GM12874 (cell line): ENCODE data around the gene KLF1.

Experiments used
- TF ChIP-seq, protein P1 (sequence below): IDR thresholded peaks from 2 replicates; pipeline ENCODE4 v1.5.1; 2011; ENCODE audit warnings: low read depth, mild to moderate bottlenecking, control low read depth, low read length, moderate library complexity; ENCODE audit not compliant: insufficient read depth

Gene KLF1

DNA sequence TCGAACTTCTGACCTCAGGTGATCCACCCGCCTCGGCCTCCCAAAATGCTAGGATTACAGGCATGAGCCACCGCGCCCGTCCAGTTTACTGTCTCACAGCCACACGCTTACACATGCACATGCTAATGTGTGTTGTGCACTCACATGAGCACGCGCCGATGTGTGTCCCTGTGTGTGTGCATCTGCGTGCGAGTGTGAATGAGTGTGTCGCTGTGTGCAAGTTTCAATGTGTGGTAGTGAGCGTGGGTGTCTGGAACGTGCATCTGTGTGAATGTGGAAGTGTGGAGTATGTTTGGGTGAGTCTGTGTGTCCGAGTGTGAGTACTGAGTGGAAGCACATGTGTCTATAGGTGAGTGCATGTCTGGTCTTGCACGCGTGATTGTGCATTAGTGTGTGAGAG lies 44.5 kb downstream of the KLF1 start:
- TF ChIP-seq, protein P1, sequence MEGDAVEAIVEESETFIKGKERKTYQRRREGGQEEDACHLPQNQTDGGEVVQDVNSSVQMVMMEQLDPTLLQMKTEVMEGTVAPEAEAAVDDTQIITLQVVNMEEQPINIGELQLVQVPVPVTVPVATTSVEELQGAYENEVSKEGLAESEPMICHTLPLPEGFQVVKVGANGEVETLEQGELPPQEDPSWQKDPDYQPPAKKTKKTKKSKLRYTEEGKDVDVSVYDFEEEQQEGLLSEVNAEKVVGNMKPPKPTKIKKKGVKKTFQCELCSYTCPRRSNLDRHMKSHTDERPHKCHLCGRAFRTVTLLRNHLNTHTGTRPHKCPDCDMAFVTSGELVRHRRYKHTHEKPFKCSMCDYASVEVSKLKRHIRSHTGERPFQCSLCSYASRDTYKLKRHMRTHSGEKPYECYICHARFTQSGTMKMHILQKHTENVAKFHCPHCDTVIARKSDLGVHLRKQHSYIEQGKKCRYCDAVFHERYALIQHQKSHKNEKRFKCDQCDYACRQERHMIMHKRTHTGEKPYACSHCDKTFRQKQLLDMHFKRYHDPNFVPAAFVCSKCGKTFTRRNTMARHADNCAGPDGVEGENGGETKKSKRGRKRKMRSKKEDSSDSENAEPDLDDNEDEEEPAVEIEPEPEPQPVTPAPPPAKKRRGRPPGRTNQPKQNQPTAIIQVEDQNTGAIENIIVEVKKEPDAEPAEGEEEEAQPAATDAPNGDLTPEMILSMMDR = no peak

DNA sequence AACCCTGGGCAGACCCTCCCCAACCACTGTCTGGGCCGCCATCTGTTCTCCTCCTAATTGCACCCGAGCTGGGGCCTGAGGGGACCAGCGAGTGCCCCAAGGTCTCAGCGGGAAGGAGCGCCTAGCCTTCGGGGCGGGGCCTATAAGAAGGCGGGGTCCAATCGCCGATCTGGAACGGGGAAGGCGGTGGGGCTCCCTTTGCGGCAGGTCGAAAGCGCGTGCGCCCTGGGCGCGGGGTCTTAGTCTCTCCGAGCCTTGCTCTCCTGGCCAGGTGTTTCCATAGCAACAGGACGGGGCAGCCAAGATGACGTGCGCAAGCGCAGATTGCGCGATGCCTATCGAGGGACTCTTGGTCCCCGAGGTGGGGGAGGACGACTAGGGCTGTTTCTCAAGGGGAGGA lies 45.9 kb downstream of the KLF1 start:
- TF ChIP-seq, protein P1 = no peak

DNA sequence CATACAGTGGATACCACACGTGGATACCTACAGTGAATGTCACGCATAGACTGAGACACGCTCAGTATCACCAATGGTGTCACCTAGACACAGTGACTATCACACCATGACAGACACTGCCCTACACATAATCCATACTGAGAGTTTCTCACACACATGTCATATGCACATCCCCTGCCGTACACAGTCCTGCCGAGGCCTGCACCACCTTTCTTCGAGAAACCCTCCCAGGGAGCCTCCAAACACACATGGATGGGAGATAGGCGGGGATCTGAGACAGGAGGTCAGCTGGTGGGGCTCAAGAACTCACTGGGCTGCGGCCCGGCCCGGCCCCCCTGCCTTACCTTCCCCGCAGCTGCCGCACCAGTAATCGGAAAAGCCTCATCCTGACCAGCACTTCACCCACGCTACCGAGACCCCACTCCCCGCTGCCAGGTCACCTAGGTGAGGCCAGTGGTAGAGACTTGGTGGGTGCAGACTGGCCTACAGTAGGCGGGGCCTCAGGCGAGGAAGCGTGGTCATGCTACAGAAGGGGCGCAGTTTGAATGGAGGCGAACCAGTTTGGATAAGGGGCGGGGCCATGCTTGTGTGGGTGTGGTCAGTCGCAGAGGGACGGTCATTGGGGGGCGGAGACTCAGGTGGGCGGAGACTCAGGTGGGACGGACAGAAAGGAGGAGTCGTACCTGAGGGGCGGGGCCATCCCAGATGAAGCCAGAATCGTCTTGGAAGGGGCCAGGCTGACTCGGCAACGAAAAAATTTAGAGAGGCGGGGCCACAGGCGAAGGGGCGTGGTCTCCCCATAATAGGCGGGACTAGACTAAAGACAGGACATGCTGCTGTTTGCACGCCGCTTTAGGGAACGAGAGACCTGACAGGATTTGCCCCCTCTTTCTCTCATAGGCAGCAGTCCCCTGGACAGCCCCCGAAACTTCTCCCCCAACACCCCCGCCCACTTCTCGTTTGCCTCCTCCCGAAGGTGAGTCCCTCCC lies 46.6 kb downstream of the KLF1 start:
- TF ChIP-seq, protein P1 = no peak

DNA sequence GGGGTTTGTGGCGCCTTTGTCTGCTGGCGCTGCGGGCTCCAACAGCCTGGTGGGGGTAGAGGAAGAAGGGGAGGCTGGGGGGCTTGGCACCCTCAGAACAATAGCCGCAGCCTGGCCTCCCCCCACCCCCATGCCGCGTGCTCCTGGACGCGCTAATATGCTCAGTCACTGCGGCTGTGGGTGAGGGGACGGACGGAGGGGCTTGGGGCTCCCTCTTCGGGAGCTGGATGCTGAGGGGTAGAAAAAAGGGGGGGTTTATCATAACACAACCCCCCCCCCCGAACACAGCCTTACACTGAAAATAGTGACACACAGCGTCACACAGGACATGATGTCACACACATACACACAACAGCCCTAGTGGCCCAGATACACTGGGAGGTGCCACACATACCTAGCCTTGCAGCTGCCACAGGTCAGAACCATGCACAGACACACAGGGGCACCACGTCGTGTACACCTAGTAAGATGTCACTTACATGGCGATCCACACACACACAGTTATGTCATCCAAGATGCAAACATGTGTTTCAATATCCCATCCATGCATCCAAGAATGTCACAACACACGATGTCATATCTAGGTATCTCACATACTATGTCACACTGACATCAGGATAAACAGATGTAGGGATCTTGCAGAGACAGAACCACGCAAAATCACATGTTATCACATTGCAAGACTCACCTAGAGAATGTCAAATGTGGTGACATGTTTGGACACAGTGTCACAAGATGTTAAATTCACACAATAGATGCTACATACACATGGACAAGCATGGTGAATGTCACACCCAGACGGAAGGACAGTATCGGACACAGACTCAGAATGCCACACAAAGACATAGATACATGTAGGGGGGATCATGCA lies 47.9 kb downstream of the KLF1 start:
- TF ChIP-seq, protein P1 = no peak

DNA sequence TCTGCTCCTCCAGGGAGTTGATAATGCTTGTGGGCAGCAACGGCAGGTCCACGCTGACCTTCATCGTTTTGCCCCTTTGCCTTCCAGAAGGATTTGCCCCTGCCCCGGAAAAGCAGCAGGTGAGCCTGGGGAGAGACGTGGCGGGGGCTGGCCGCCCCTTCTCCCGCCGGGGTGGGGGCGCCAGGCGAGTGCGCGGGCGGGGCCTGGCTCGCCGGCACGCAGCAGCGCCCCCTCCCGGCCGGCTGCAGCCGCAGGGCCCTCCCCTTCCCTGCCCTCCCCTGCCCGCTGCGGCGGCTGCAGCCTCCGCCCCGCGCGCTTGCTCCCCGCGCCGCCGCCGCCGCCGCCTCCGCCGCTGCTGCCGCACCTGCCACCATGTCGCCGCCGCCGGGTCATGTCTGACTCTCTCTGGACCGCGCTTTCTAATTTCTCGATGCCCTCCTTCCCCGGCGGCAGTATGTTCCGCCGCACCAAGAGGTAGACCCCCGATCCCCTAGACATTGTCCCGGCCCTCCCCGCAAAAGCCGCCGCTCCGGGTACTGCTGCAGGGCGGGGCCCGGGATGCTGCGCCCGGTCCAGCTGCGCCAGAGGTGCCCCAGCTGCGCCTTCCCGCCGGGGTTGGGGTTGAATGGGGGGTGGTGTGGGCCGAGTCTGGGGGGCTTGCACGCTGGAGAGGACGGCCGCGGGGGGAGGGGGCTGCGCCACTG lies 48.7 kb downstream of the KLF1 start, which contains the start of gene MAST1:
TSS of gene MAST1 (plus strand) at position 334 of the 704 bp plus-strand sequence. CDS start at position 392, 58 bp downstream.
- TF ChIP-seq, protein P1 = peak; percentile 72

DNA sequence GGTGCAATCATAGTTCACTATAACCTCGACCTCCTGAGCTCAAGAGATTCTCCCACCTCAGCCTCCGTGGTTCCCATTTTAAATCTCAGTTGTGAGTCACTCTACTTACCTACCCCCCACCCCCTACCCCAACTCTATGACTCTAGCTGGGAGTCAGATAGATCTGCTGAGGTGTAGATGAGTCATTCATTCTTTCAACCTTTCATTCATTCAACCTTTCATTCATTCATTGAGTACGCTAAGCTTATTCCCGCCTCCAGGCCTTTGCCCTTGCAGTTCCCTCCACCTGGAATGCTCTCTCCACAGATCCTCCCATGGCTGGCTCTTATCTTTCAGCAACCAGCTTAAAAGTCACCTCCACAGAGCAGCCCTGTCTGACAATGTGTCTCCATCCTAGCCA lies 49.8 kb downstream of the KLF1 start:
- TF ChIP-seq, protein P1 = no peak
